GOT3 (cell line): Measurements from ENCODE around the gene CDK5R1.

Source experiments
- DNase-seq: peaks from one replicate; lab custom pipeline; 2025; ENCODE audit warnings: mixed read lengths; lab: John Stamatoyannopoulos, UW

CDK5R1 gene

GRCh38 chr17:32493571-32493970 is 6.8 kb downstream of the CDK5R1 start:
- DNase-seq = no peak

GRCh38 chr17:32493976-32494513 is 7.3 kb downstream of the CDK5R1 start:
- DNase-seq = no peak

DNA sequence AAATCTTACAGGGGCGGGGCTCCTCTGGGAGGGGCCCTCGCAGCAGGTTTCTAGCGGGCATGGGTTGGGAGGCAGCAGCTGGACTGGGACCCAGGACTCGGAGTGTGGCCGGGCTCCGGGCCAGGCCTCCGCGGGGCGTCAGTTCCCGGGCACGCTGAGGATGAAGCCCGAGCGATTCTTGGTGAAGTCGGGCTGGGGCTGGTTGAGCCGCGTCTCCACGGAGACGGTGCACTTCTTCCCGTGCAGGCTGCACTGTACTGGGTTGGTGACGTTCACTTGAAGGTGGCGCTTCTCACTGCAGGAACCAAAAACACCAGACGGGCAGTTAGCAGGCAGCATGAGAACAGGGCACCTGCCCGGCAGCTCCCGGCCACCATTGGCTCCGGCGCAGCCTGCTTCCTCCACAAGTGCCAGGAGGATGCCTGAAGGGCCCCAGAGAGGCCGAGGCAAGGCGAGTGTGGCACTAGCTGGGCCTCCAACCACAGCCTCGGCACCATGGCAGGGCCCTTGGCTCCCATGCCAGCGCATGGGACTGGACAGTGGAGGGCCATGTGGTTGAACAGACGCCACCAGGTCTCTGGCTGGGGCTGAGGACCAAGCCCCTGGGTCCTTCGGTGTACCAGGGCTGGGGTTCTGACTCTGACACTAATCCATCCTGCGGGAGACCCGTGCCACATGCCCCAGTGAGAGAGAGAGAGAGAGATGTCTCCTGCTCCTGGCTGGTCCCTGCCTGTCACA is 8.0 kb downstream of the CDK5R1 start:
- no peak for DNase-seq

DNA sequence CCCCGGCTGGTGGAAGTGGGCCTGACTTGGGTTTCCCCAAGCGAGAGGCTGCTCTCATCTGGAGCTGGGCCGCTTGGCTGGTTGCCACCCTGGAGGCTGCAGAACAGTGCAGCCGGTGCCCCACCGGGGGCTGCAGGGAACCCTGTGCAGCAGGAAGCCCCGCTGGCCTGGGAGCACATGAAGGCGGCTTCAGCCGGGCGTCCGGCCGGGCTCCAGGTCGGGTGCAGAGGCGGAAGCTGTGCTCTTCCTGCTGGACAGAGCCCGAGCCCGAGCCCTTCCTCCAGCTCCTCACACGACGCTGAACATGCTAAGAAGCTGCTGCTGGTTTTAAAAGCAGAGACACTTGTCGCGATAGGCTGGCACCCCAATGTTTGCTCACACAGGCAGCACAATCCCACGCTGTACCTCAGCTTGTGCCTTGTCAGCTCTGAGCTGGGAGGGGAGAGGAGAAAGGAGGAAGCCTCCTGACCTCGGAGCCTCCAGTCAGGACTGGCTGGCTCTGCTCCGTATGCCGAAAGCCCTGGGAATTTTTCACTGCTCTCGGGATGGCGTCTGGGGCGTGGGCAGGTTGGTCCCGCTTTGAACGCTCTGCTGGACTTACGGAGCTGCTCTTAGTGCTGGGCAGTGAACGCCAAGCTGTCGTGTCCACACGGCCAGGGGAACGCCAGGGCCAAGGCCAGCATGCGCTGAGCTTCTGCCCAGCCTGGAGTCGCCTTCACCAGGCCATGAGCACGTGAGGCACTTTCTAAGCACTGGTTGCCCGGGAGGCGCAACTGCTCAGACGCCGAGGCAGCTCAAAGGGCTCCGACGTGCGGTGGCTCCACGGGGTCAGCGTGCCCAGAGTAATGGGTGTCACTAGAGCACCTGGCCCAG is 8.8 kb downstream of the CDK5R1 start:
- no peak for DNase-seq

GRCh38 chr17:32496395-32497073 is 9.7 kb downstream of the CDK5R1 start:
- no peak for DNase-seq

- DNase-seq = no peak
Measured at GRCh38 chr17:32497431-32498205, 10.8 kb downstream of the CDK5R1 start.

GRCh38 chr17:32498391-32498790 is 11.6 kb downstream of the CDK5R1 start:
- DNase-seq = no peak

DNA sequence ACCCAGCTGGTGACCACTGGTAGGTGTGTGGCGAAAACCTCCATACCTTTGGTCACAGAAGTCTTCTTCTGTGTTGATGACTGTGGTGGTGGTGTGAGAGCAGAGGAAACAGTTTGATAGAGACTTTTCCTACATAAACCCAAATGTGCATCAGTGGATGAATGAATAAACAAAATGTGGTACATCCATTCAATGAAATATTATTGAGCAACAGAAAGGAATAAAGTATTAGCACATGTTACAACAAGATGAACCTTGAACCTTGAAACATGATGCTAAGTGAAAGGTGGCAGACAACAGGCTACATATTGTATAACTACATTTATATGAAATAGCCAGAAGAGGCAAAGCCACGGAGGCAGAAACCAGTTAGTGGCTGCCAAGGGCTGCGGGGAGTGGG is 15.2 kb downstream of the CDK5R1 start:
- DNase-seq = no peak

GRCh38 chr17:32502710-32503109 is 15.9 kb downstream of the CDK5R1 start:
- no peak for DNase-seq

DNA sequence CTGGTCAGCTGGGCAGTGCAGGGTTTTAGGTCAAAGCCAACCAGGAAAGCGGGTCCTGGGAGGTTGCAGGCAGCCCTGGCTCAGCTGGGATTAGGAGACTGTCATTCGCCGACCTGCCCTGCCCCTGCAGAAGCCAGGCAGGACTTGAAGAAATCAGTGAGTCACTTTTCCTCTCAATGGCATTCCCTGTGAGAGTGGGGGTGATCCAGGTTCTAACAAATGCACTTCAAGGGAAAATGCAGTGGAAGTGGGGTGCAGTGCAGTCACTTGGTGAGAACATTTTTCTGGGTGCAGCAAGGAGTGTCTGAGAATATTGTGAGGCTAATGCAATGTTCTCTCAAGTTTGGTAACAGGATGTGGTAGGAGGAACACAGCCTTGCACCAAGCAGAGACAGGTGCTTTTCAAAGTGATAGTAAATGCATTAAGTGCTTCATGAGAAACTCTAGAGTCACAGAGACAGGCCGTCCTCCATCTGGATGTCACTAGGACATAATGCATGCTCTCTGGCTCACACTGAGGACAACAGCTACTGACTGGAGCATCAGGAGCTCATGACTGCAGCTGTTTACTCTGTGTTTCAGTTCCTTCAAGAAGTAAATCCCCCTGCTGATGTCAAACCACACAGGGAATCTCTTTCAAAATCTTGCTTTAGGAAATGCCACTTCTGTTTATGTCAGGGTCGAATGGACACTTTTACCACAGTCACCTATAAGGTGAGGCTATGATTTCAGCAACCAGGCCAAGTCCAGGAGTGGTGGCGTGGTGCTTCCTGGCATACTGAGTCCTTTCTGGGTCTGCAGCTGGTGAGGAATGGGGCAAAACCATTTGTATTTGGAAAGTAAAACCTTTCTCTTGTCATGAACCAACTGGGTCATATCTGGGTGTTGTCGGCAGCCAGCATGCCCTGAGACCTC is 16.7 kb downstream of the CDK5R1 start:
- no peak for DNase-seq

GRCh38 chr17:32504166-32504990 is 17.6 kb downstream of the CDK5R1 start:
- no peak for DNase-seq

GRCh38 chr17:32508926-32509325 is 22.1 kb downstream of the CDK5R1 start:
- DNase-seq = no peak

- DNase-seq = no peak
Measured at GRCh38 chr17:32510466-32510865, 23.7 kb downstream of the CDK5R1 start.

GRCh38 chr17:32512328-32512727 is 25.5 kb downstream of the CDK5R1 start:
- DNase-seq = no peak

GRCh38 chr17:32513579-32513978 is 26.8 kb downstream of the CDK5R1 start:
- DNase-seq = no peak

- no peak for DNase-seq
Measured at GRCh38 chr17:32514606-32515005, 27.8 kb downstream of the CDK5R1 start.

- DNase-seq = no peak
Measured at GRCh38 chr17:32515677-32516383, 29.0 kb downstream of the CDK5R1 start.

- DNase-seq = no peak
Measured at GRCh38 chr17:32516450-32516849, 29.7 kb downstream of the CDK5R1 start.
